Frontal cortex (tissue), 4 donors: ENCODE results near the gene ASB11. TPM values are rescaled to one million over a fixed set of nuclear protein-coding genes. Genes with fewer than 3 reads are reported as not detected.

ENCODE experiments used
- DNase-seq, 2 donors: peaks; one replicate each; pipeline ENCODE4 v3.0.0; 2012; ENCODE audit warnings: low spot score in 2 of 2
- FAIRE-seq: peaks from 2 replicates; lab custom pipeline; 2012; peaks lifted over from hg19 to GRCh38; lab: Jason Lieb, UNC
- total RNA-seq: library from RNA; depleted of rRNA; stranded (reverse); fragments of >200 nt; gene quantifications from one replicate; pipeline ENCODE4 v1.2.3, GENCODE V29; 2014
- donor health status: control.
- donor health status: control.
- donor health status: control.

ASB11 gene
- total RNA-seq, 1 donor from 2014 or later, result not detected

DNA sequence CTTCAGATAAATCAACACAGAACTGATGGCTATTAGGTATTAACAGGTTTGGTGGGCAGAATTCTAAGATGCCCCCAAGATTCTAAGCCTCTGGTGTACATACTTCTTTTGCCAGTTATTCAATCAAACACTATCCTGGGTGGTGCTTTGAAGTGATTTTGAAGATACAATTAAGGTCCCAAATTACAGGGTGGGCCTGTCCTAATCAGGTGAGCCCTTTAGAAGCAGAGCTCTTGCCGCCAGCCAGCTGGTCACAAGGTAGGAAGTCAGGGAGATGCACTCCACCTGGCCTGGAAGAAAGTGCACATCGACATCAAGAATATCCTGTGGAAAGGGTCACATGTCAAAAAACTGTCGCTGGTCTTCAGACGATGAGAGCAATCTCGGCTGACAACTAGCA is 75.0 kb downstream of the ASB11 start:
- DNase-seq, result no peak
- FAIRE-seq, result no peak

DNA sequence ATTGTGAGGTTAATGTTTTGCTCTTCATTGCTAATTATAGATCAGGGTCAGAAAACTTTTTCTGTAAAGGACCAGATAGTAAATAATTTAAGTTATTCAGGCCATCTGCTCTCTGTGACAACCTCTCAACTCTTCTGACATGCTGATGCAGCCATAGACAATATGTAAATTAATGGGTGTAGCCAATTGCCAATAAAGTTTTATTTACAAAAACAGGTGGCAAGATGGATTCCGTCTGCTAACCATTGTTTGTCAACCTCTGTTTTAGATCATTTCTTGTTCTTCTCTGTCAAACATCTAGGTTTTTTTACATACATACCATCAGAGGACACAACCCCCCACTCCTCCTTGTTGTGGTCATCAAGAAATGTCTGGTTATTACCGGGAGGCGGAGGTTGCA is 79.3 kb downstream of the ASB11 start:
- no peak for FAIRE-seq
- no peak for DNase-seq

DNA sequence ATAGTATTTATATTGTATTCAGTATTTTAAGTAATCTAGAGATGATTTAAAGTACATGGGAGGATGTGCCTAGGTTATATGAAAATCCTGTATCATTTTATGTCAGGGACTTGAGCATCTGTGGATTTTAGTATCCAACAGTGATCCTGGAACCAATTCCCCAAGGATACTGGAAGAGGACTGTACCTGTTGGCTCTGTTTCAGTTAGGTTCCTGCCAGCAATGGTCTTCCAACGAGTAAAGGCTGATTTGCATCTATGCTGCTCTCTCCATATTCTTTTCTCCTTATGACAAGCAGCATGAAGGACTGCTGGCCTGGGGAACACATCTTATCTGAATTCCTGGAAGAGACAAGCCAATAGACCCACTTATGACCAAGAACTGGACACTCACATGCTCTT is 80.4 kb downstream of the ASB11 start:
- FAIRE-seq (no peak), DNase-seq (no peak)

DNA sequence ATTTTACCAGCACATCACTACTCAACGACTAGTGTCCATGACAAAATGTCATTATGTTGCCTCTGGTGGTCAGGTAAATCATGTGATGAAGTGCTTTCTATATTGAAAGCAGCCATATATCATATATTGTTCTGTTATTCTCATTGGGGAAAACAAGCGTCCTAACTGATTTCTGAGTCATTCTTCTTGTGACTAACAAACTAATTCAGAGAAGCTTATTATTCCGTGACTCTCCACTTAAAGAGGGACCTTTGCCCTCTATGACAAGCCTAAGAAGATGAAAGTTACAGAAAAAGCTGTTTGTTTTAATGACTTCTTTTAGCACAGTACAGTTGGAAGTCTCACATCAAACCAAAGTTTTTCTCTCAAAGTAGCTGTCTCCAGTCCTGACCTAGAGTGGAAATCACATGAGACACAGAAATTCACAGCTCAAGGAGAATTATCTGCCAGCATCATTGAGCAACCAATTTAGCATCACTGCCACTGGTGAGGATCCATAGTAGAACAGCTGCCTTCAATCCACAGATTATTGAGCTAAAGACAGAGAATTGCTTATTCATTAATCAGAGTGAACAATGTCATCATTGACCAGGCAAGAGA is 81.9 kb downstream of the ASB11 start:
- FAIRE-seq, result no peak
- DNase-seq, result peak in 1 of 2 donors; percentile 24

Other genes starting within 250 kb of the ASB11 start
- gene ASB9, start 45.6 kb downstream of the ASB11 start, total RNA-seq, result 0.82 TPM
- 16.7 TPM for gene PIGA, start 19.9 kb upstream of the ASB11 start, total RNA-seq
- not detected for gene VEGFD, start 68.8 kb upstream of the ASB11 start, total RNA-seq
- 2.0 TPM for gene PIR, start 177.7 kb upstream of the ASB11 start, total RNA-seq
- 0.41 TPM for gene BMX, start 185.2 kb upstream of the ASB11 start, total RNA-seq